KMS-11 (cell line): ENCODE data around the gene PRSS27.
A peak's percentile ranks its signal among the peaks of the same experiment; 100 is the strongest.
"Not testable (repeated sequence)": the region's sequence is repeated elsewhere in the genome, so short reads cannot be mapped to it uniquely, and the experiment has no call there.

Experiments
- H2AFZ ChIP-seq: fragments of 200-600 bp; sonication (generic); 2 replicates; pipeline ENCODE4 v1.6.1; 2016; ENCODE audit warnings: antibody characterized with exemption, mixed run types, low read depth
- H3K27ac ChIP-seq: fragments of 200-600 bp; sonication (generic); 2 replicates; pipeline ENCODE4 v1.6.1; 2016; ENCODE audit warnings: mild to moderate bottlenecking, mixed run types
- H3K27me3 ChIP-seq: fragments of 200-600 bp; sonication (generic); 2 replicates; pipeline ENCODE4 v1.6.1; 2017; ENCODE audit warnings: mild to moderate bottlenecking, low read depth, mixed run types, moderate library complexity; ENCODE audit not compliant: insufficient read depth
- H3K36me3 ChIP-seq: fragments of 200-600 bp; sonication (generic); 2 replicates; pipeline ENCODE4 v1.6.1; 2017; ENCODE audit warnings: mild to moderate bottlenecking, mixed run types; ENCODE audit not compliant: insufficient read depth
- H3K4me1 ChIP-seq: fragments of 200-600 bp; sonication (generic); 2 replicates; pipeline ENCODE4 v1.6.1; 2016; ENCODE audit warnings: mild to moderate bottlenecking, low read depth, mixed run types; ENCODE audit not compliant: poor library complexity, severe bottlenecking
- H3K4me2 ChIP-seq: fragments of 200-600 bp; sonication (generic); 2 replicates; pipeline ENCODE4 v1.7.0; 2016; ENCODE audit warnings: mild to moderate bottlenecking, mixed run types
- H3K4me3 ChIP-seq: fragments of 200-600 bp; sonication (generic); IDR thresholded peaks from 2 replicates; pipeline ENCODE4 v1.6.1; 2017; ENCODE audit warnings: low read depth, low read length, mixed read lengths; ENCODE audit not compliant: insufficient read depth
- H3K79me2 ChIP-seq: fragments of 200-600 bp; sonication (generic); 2 replicates; pipeline ENCODE4 v1.6.1; 2016; ENCODE audit warnings: low read depth, mixed run types; ENCODE audit not compliant: insufficient read depth
- H3K9ac ChIP-seq: fragments of 200-600 bp; sonication (generic); 2 replicates; pipeline ENCODE4 v1.6.1; 2016; ENCODE audit warnings: mild to moderate bottlenecking, mixed run types
- H4K20me1 ChIP-seq: fragments of 200-600 bp; sonication (generic); 2 replicates; pipeline ENCODE4 v1.6.1; 2016; ENCODE audit warnings: mild to moderate bottlenecking, mixed run types; ENCODE audit not compliant: insufficient read depth
- CTCF ChIP-seq: fragments of 200-600 bp; sonication (generic); conservative IDR thresholded peaks from 2 replicates; pipeline ENCODE4 v1.6.1; 2017; ENCODE audit warnings: low read depth, mild to moderate bottlenecking, antibody characterized with exemption, low read length, moderate library complexity, mixed read lengths

Gene PRSS27

GRCh38 chr16:2724088-2724676, 4.2 kb upstream of the PRSS27 start:
- Histone ChIP-seq H4K20me1 (no peaks in the 10 kb centered on the region), H2AFZ (no peak overlapping the region), H3K27me3 (peaks cover 13% of the 10 kb centered on the region; the same call in 1 of the 2 replicates), H3K9ac (no peak overlapping the region), H3K36me3 (no peaks in the 10 kb centered on the region), H3K79me2 (no peaks in the 10 kb centered on the region), H3K27ac (no peak overlapping the region), H3K4me3 (no peak overlapping the region), H3K4me1 (peaks cover 7% of the 10 kb centered on the region), H3K4me2 (no peak overlapping the region)
- TF ChIP-seq CTCF = no peak

- H3K36me3 ChIP-seq, H3K4me3 ChIP-seq, H3K79me2 ChIP-seq, H3K27ac ChIP-seq, H3K4me1 ChIP-seq, H4K20me1 ChIP-seq: not testable (repeated sequence)
- peak overlapping the region; percentile 66; the same call in 1 of the 2 replicates for H3K9ac ChIP-seq
- peak overlapping the region; percentile 91 for H2AFZ ChIP-seq
- peaks cover 18% of the 10 kb centered on the region; the same call in 1 of the 2 replicates for H3K27me3 ChIP-seq
- peak overlapping the region; percentile 87 for H3K4me2 ChIP-seq
Observed at GRCh38 chr16:2721634-2722173, 1.7 kb upstream of the PRSS27 start.

DNA sequence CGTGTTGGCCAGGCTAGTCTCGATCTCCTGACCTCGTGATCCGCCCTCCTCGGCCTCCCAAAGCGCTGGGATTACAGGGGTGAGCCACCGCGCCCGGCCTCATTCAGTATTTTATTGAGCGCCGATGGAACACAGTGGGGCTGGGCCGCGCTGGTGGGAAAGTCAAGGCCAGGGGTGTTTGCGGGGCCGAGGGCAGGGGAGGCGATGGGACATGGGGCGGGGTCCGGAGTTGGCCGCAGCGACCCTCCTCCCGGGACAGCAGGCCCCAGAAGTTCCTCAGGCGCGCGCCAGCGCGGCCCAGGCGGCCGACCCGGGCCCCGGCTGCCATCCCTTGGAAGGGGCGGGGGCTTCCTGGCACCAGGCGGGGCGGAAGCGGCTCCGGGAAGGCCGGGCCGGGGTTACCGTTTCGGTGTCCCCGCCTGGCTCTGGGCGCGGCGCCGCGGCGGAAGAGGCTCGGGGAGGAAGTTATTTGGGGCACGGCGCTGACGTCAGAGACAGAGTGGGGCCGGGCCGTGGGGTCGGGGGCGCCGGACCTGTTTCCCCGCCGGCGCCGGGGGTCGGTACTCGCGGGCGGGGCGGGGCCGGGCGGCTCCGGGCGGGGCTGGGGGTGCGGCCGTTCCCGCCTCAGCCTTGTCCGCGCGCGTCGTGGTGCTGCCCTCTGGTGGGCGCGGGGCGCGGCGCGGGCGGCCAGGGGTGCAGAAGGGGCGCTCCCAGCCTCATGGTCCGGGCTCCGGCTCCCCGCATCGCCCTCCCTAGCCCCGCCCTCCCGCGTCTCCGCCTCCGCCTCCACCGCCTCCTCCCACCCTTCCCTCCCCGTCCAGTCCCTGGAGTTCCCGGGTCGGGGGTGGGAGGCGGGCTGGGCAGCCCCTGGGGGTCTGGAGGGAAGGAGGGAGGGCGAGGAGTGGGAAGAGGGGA, 952 bp upstream of the PRSS27 start:
- peak; percentile 31; the same call in 1 of the 2 replicates for TF ChIP-seq CTCF
- peaks cover 21% of the 10 kb centered on the region; the same call in 1 of the 2 replicates for H3K27me3 ChIP-seq
- peak overlapping the region; percentile 66 for H3K9ac ChIP-seq
- no peaks in the 10 kb centered on the region for H4K20me1 ChIP-seq
- H3K36me3 ChIP-seq = no peaks in the 10 kb centered on the region
- H3K27ac ChIP-seq = peak overlapping the region; percentile 53
- no peak overlapping the region for H3K4me3 ChIP-seq
- H2AFZ ChIP-seq = peak overlapping the region; percentile 98
- H3K4me1 ChIP-seq = peaks cover 7% of the 10 kb centered on the region
- H3K79me2 ChIP-seq = no peaks in the 10 kb centered on the region
- H3K4me2 ChIP-seq = peak overlapping the region; percentile 89

GRCh38 chr16:2719328-2720063, 528 bp downstream of the PRSS27 start:
- H3K79me2 ChIP-seq = no peaks in the 10 kb centered on the region
- H4K20me1 ChIP-seq = no peaks in the 10 kb centered on the region
- H3K4me1 ChIP-seq = peaks cover 7% of the 10 kb centered on the region
- H3K36me3 ChIP-seq = no peaks in the 10 kb centered on the region
- peaks cover 24% of the 10 kb centered on the region for H3K27me3 ChIP-seq
- no peak overlapping the region for H3K4me3 ChIP-seq
- no peak overlapping the region for H2AFZ ChIP-seq
- H3K4me2 ChIP-seq = no peak overlapping the region
- TF ChIP-seq CTCF = no peak
- H3K27ac ChIP-seq = no peak overlapping the region
- no peak overlapping the region for H3K9ac ChIP-seq
